ENCODE measurements around the gene TAF8.

DNA sequence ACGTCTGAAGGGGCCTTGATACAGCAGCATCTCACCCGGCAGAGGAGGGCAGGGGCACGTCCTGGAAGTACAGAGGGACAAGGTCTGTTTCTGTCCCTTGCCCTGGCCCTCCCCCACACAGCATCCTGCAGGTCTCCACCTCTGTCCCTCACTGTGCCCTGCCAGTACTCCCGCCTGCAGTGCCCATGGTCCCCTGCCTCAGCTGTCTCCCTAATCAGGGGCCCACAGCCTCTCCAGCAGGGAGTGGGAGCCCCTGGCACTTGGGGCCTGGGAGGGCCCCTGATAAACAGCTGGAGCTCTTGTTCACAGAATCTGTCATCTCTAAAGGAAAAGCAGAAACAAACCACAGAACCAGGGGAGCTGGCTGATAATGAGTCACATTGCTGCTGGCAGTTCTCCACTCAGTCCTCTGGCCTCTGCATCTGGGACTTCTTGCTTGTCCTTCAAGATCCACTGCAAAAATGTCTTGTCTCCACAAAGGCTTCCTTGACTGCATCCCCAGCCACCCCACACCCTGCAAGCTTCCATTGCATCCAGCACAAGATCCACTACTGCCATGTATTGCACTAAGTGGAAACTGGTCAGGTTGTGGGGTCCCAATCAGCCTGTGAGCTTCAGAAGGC is 33.2 kb upstream of the TAF8 start:
- TF ChIP-seq POLR2AphosphoS5 (IDR thresholded peaks at IDR 0.05) (no peak), CTCF (IDR thresholded peaks at IDR 0.05) (no peak), POLR2A (IDR thresholded peaks at IDR 0.05) (no peak)

Data from stomach (tissue), 4 donors.